B cell (primary cell): ENCODE results near the gene PHLDB3. TPM values are rescaled to one million over a fixed set of nuclear protein-coding genes. Genes with fewer than 3 reads are reported as not detected.
A peak's percentile ranks its signal among the peaks of the same experiment; 100 is the strongest.

Experiments
- ATAC-seq: fragments of 200-7000 bp; cut with Tn5 transposase; one replicate; pipeline ENCODE4 v1.10.0; 2021; ENCODE audit warnings: low read depth, mild to moderate bottlenecking, moderate number of reproducible peaks, moderate library complexity
- CTCF ChIA-PET: fragments of 350-600 bp; sonication (Branson Sonifier 250); formaldehyde crosslinking; loops from one replicate; lab custom pipeline; 2021; ENCODE audit warnings: antibody characterized with exemption, inconsistent platforms; lab: Charles Lee
- POLR2A ChIA-PET: fragments of 350-600 bp; sonication (Branson Sonifier 250); formaldehyde crosslinking; loops from one replicate; lab custom pipeline; 2021; ENCODE audit warnings: antibody characterized with exemption; lab: Charles Lee
- DNase-seq: peaks from one replicate; pipeline ENCODE4 v3.0.0; 2013
- H2AFZ ChIP-seq: 2 replicates; pipeline ENCODE4 v1.6.1; 2012; ENCODE audit warnings: mild to moderate bottlenecking, low read depth, low read length; ENCODE audit not compliant: insufficient read depth, poor library complexity, severe bottlenecking
- H3K27ac ChIP-seq, 2 donors: 1 replicate in 1 of 2; 2 replicates in 1 of 2; pipeline ENCODE4 v1.5.1; 2012 to 2013; ENCODE audit warnings: low read length in 2 of 2, mild to moderate bottlenecking in 2 of 2, moderate library complexity in 1 of 2
- H3K27me3 ChIP-seq, 4 experiments: fragments of 200-600 bp in 1 of 4; sonication (generic) in 1 of 4; replicated peaks in 1 of 4; 1 replicate in 2 of 4; 2 replicates in 2 of 4; pipeline versions ENCODE4 v1.6.1 to v1.7.0; 2013 to 2016; ENCODE audit warnings: low read length in 3 of 4, mild to moderate bottlenecking in 2 of 4, mixed read lengths in 1 of 4, moderate library complexity in 1 of 4; ENCODE audit not compliant: insufficient read depth in 4 of 4, control insufficient read depth in 3 of 4; ENCODE audit errors: control extremely low read depth in 1 of 4
- H3K36me3 ChIP-seq, 2 experiments: replicated peaks in 1 of 2; 1 replicate in 1 of 2; 2 replicates in 1 of 2; pipeline versions ENCODE4 v1.6.1 to v1.7.1; 2013; ENCODE audit warnings: low read length in 1 of 2; ENCODE audit not compliant: insufficient read depth in 2 of 2, control insufficient read depth in 1 of 2; ENCODE audit errors: control extremely low read depth in 1 of 2, extremely low read depth in 1 of 2
- H3K4me1 ChIP-seq, 2 donors: fragments of 200-600 bp in 1 of 2; sonication (generic) in 1 of 2; 1 replicate in 1 of 2; 2 replicates in 1 of 2; pipeline versions ENCODE4 v1.5.1 to v1.6.1; 2013 to 2017; ENCODE audit warnings: low read length in 2 of 2; ENCODE audit not compliant: control insufficient read depth in 2 of 2, insufficient read depth in 2 of 2
- H3K4me2 ChIP-seq: replicated peaks from 2 replicates; pipeline ENCODE3; 2012; ENCODE audit warnings: mild to moderate bottlenecking, low read depth, low read length; ENCODE audit not compliant: poor library complexity, severe bottlenecking
- H3K4me3 ChIP-seq, 5 experiments: fragments of 200-600 bp in 1 of 5; sonication (generic) in 1 of 5; 1 replicate in 3 of 5; 2 replicates in 2 of 5; pipeline versions ENCODE4 v1.5.1 to v1.7.0; 2011 to 2016; ENCODE audit warnings: low read length in 4 of 5, mild to moderate bottlenecking in 4 of 5, low read depth in 2 of 5, control low read depth in 1 of 5, moderate library complexity in 1 of 5; ENCODE audit not compliant: insufficient read depth in 1 of 5; ENCODE audit errors: control extremely low read depth in 1 of 5, extremely low read depth in 1 of 5
- H3K79me2 ChIP-seq: fragments of 200-600 bp; sonication (generic); one replicate; pipeline ENCODE4 v1.6.0; 2016; ENCODE audit warnings: low read length; ENCODE audit not compliant: control insufficient read depth, insufficient read depth
- H3K9ac ChIP-seq: fragments of 200-600 bp; sonication (generic); 2 replicates; pipeline ENCODE4 v1.6.1; 2017; ENCODE audit warnings: mild to moderate bottlenecking, low read length, moderate library complexity
- H3K9me3 ChIP-seq, 3 donors: one replicate each; pipeline versions ENCODE4 v1.6.1 to v1.7.1; 2013; ENCODE audit warnings: low read length in 2 of 3; ENCODE audit not compliant: control insufficient read depth in 2 of 3, insufficient read depth in 1 of 3; ENCODE audit errors: control extremely low read depth in 1 of 3
- H4K20me1 ChIP-seq: 2 replicates; pipeline ENCODE4 v1.6.0; 2012; ENCODE audit warnings: mild to moderate bottlenecking, low read length; ENCODE audit not compliant: insufficient read depth, control insufficient read depth, poor library complexity, severe bottlenecking
- H3K27ac Mint-ChIP-seq: one replicate; pipeline ENCODE4 v1.8.0; 2021; ENCODE audit warnings: mixed read lengths
- H3K27me3 Mint-ChIP-seq: one replicate; pipeline ENCODE4 v1.8.0; 2021; ENCODE audit warnings: mixed read lengths
- H3K4me1 Mint-ChIP-seq: one replicate; pipeline ENCODE4 v1.8.0; 2021; ENCODE audit warnings: mixed read lengths
- H3K4me3 Mint-ChIP-seq: one replicate; pipeline ENCODE4 v1.8.0; 2021; ENCODE audit warnings: mixed read lengths
- H3K9me3 Mint-ChIP-seq: one replicate; pipeline ENCODE4 v1.8.0; 2022; ENCODE audit warnings: mixed read lengths; ENCODE audit not compliant: insufficient read depth
- CTCF ChIP-seq: fragments of 200-600 bp; IDR thresholded peaks from one replicate; pipeline ENCODE4 v1.8.0; 2022; ENCODE audit warnings: antibody characterized with exemption, mild to moderate bottlenecking
- EZH2 ChIP-seq: IDR thresholded peaks from 2 replicates; pipeline ENCODE4 v1.6.1; 2012; ENCODE audit warnings: borderline replicate concordance, low read depth, mild to moderate bottlenecking, moderate library complexity, low read length; ENCODE audit not compliant: insufficient read depth, poor library complexity, severe bottlenecking
- WGBS: methylation state at CpG from one replicate; pipeline ENCODE4 v1.1.5; 2013; ENCODE audit warnings: missing lambda C conversion rate; ENCODE audit not compliant: insufficient coverage; 5-methylcytosine and 5-hydroxymethylcytosine counted together
- intact Hi-C: fragments of 100-400 bp; cut with micrococcal nuclease; formaldehyde crosslinking; loops from one replicate; pipeline ENCODE4 v1.10.0; 2022
- polyA plus RNA-seq: library from polyadenylated mRNA; depleted of rRNA; stranded (reverse); fragments of >200 nt; gene quantifications from 2 replicates; pipeline ENCODE4 v1.2.3, GENCODE V29; 2012
- total RNA-seq, 2 donors: library from RNA; stranded (reverse); fragments of 120-200 nt in 1 of 2; gene quantifications; 1 replicate in 1 of 2; 2 replicates in 1 of 2; pipeline versions ENCODE4 v1.2.3 to v1.2.4, GENCODE V29; 2013 to 2022

The PHLDB3 gene
- total and polyA plus RNA-seq, 2 donors (not counting 1 experiment from before 2014, with no cell fraction given), result 10.2 to 30.7 TPM

GRCh38 chr19:43485951-43486350 is 18.6 kb downstream of the PHLDB3 start:
- POLR2A ChIA-PET, result interaction anchor here (0.5 kb wide), 1 partner anchor 19 kb away, joined by 5 read pairs; no protein-coding TSS in a partner anchor
- CTCF ChIA-PET, result no interaction called here

GRCh38 chr19:43483281-43483680 is 21.3 kb downstream of the PHLDB3 start:
- H3K4me1 Mint-ChIP-seq, result peaks cover 15% of the 10 kb centered on the region
- H3K27ac Mint-ChIP-seq, result no peak overlapping the region
- H3K9me3 Mint-ChIP-seq, result no peaks in the 10 kb centered on the region
- Histone ChIP-seq H3K27ac (no peak overlapping the region), H3K9me3 (no peaks in the 10 kb centered on the region), H3K36me3 (peaks cover 0 to 1% of the 10 kb centered on the region in 2 experiments), H3K9ac (no peak overlapping the region), H3K4me1 (peaks cover 18 to 22% of the 10 kb centered on the region in 2 donors), H3K4me2 (no peak overlapping the region), H2AFZ (no peak overlapping the region), H3K4me3 (no peak overlapping the region), H3K79me2 (no peaks in the 10 kb centered on the region), H3K27me3 (no peaks in the 10 kb centered on the region), H4K20me1 (no peaks in the 10 kb centered on the region)
- ChIA-PET POLR2A (no interaction called here), CTCF (interaction anchor here (0.5 to 1.3 kb wide), 5 partner anchors 35 to 148 kb away, joined by 3 to 4 read pairs (median 3); no protein-coding TSS in a partner anchor)
- WGBS, result no CpG with 5 or more reads among the region's 6 CpGs
- intact Hi-C loops, result no loop called here
- no peaks in the 10 kb centered on the region for H3K27me3 Mint-ChIP-seq
- TF ChIP-seq CTCF, result no peak
- TF ChIP-seq EZH2, result no peak
- ATAC-seq, result no peak
- no peak for DNase-seq
- no peak overlapping the region for H3K4me3 Mint-ChIP-seq

More at GRCh38 chr19:43485951-43486350, 18.6 kb downstream of the PHLDB3 start:
- peaks cover 27% of the 10 kb centered on the region for H3K4me1 Mint-ChIP-seq
- DNase-seq (no peak), ATAC-seq (no peak)
- 92% methylated on average over 6 of the region's 6 CpGs for WGBS
- Histone ChIP-seq H3K27ac (no peak overlapping the region), H3K4me2 (no peak overlapping the region), H3K79me2 (no peaks in the 10 kb centered on the region), H3K27me3 (no peaks in the 10 kb centered on the region), H2AFZ (no peak overlapping the region), H3K4me3 (no peak overlapping the region), H4K20me1 (no peaks in the 10 kb centered on the region), H3K4me1 (peaks cover 32 to 36% of the 10 kb centered on the region in 2 donors), H3K9me3 (no peaks in the 10 kb centered on the region), H3K36me3 (no peaks in the 10 kb centered on the region), H3K9ac (no peak overlapping the region)
- H3K9me3 Mint-ChIP-seq, result no peaks in the 10 kb centered on the region
- TF ChIP-seq EZH2, result no peak
- TF ChIP-seq CTCF, result no peak
- peak overlapping the region; percentile 41 for H3K4me3 Mint-ChIP-seq
- no peaks in the 10 kb centered on the region for H3K27me3 Mint-ChIP-seq
- intact Hi-C loops, result no loop called here
- H3K27ac Mint-ChIP-seq, result no peak overlapping the region
